Measurements from ENCODE around the gene CDHR5. TPM values are rescaled to one million over a fixed set of nuclear protein-coding genes. Genes with fewer than 3 reads are reported as not detected.

CDHR5 gene, protein sequence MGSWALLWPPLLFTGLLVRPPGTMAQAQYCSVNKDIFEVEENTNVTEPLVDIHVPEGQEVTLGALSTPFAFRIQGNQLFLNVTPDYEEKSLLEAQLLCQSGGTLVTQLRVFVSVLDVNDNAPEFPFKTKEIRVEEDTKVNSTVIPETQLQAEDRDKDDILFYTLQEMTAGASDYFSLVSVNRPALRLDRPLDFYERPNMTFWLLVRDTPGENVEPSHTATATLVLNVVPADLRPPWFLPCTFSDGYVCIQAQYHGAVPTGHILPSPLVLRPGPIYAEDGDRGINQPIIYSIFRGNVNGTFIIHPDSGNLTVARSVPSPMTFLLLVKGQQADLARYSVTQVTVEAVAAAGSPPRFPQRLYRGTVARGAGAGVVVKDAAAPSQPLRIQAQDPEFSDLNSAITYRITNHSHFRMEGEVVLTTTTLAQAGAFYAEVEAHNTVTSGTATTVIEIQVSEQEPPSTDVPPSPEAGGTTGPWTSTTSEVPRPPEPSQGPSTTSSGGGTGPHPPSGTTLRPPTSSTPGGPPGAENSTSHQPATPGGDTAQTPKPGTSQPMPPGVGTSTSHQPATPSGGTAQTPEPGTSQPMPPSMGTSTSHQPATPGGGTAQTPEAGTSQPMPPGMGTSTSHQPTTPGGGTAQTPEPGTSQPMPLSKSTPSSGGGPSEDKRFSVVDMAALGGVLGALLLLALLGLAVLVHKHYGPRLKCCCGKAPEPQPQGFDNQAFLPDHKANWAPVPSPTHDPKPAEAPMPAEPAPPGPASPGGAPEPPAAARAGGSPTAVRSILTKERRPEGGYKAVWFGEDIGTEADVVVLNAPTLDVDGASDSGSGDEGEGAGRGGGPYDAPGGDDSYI
- not detected in 2 replicates for total RNA-seq

DNA sequence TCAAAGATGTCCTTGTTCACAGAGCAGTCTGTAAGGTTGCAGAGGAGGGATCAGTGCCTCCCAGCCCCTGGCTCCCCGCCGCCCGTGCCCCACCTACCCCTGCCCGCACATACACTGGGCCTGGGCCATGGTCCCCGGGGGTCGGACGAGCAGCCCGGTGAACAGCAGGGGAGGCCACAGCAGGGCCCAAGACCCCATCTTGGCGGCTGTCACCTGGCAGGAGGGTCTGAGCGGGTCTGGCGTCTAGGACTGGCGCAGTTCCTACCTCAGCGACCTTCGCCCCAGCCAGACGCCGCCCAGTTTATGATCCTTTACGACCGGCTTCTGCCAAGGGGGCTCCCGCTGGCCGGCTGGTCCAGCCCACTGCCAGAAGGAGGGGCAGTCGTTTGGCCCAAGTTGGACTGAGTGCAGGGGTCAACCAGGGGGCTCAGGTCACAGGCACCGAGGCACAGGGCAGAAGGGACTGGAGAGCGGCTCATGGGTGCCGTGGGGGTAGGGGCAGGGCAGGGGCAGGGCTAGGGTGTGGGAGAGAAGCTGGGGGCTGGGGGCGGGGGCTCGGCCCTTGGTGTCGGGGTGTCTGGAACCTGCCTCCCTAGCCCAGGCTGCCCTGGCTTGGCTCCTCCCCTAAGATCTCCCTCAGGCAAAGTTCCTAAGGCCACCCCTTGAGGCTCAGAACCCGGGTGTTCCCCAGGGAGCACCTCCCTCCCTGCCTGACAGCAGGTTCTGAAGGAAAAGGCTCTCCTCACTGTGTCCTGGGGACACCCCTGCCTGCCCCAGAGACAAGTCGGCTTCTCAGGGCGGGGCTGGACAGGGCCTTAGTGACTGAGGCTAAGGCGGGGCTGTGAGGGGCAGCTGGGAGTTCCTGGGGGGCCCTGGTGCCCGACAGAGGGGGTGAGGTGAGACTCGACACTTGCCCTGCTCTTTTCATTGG is at the start of gene CDHR5:
Gene CDHR5 (minus strand): TSS at position 251 of the 931 bp plus-strand sequence. CDS start 53 bp downstream, at position 198.

DNA sequence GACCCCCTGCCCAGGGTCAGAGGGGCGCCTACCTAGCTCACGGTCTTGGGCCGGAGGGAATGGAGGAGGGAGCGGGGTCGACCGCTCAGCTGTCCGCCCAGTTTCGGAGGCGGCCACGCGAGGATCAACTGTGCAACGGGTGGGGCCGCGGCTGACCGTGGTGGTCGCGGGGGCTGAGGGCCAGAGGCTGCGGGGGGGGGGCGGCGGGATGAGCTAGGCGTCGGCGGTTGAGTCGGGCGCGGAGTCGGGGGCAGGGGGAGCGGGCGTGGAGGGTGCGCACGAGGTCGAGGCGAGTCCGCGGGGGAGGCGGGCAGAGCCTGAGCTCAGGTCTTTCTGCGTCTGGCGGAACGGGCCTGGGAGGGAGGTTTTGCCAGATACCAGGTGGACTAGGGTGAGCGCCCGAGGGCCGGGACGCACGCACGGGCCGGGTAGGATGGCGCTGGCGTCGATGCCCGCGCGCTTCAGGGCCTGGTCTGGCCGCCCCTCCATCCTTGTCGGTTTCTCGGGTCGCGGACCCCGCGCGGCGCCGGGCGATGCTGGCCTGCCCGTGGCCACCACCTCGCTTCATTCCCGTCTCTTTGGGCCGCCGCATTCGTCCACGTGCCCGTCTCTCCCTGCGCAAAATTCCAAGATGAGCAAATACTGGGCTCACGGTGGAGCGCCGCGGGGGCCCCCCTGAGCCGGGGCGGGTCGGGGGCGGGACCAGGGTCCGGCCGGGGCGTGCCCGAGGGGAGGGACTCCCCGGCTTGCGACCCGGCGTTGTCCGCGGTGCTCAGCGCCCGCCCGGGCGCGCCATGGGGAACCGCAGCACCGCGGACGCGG is 12.0 kb upstream of the CDHR5 start, which contains the start of gene DRD4:
Gene DRD4 (plus strand): TSS at position 759 of the 822 bp plus-strand sequence. CDS start 36 bp downstream, at position 795.

DNA sequence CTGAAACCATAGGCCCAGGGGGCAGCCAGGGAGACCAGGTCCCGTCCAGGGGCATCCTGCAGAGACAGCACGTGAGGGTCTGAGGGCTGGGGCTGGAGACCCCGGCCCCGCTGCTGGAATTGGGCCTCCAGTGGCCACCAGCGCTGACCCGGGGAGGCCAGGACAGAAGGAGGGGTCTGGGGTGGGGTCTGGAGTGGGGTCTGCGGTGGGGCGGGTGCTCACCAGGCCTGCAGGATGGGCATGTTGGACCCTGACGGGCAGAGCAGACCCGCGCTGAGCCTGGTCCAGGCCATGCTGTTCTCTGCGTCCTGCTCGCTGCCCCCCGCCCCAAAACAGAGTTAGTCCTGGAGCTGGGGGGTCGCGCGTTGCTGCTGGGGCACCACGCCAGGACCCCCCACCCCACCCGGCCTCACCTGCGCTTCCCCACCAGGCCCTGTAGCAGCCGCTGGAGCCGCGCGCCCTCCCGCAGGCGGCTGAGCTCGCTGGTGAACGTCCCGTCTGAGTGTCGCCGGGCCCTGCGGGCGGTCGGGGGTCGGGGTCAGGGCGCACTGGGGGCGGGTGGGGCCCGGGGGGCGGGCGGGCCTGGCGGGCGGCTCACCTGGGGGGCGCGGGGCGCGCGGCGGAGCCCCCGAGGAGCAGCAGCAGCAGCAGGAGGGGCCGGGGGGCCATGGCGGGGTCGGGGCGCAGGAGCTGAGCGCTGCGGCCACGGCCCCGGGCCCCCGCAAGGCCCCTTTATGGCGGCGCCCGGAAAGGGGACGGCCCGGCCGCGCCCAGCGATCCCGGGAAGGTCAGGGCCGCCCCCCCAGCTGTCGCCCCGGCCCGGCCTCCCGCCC is 1.9 kb upstream of the CDHR5 start, which contains the start of gene SCT:
Gene SCT (minus strand): TSS at position 707 of the 833 bp plus-strand sequence. CDS start 38 bp downstream, at position 669.

DNA sequence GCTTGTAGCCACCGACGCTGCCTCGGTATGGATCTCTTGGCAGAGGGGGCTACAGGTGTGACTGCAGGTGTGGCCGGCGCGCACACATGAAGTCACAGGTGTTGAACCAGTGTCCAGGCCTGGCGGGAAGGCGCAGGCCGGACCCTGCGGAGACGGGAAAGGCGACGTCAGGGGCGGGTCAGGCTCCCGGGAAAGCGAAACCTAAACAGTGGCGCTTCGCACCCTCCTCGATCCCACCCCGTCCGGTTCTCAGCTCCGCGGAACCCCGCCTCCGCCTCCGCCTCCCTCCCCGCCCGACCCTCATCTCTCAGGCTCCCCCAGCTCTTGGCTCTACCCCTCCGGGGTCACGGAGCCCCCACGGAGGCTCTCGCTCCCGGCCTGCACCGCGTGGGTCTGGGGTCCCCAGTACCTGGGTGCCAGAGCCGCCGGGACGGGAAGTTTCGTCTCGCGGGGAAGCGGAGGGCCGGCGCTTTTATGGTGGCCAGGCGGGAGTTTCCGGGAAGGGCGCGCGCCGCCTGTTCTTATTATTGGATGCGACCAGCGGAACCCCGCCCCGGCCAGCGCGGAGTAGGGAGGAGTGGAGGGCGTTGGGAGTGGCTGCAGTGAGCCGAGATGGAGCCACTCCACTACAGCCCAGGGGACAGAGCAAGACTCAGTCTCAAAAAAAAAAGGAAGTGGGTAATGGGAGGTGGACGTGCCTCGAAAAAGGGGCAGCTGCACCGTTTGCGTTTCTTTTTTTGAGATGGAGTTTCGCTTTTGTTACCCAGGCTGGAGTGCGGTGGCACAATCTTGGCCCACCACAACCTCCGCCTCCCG is 9.0 kb downstream of the CDHR5 start, which contains the start of gene IRF7:
Gene IRF7 (minus strand): TSS at position 447 of the 816 bp plus-strand sequence. CDS start 586 bp downstream, outside the sequence.

DNA sequence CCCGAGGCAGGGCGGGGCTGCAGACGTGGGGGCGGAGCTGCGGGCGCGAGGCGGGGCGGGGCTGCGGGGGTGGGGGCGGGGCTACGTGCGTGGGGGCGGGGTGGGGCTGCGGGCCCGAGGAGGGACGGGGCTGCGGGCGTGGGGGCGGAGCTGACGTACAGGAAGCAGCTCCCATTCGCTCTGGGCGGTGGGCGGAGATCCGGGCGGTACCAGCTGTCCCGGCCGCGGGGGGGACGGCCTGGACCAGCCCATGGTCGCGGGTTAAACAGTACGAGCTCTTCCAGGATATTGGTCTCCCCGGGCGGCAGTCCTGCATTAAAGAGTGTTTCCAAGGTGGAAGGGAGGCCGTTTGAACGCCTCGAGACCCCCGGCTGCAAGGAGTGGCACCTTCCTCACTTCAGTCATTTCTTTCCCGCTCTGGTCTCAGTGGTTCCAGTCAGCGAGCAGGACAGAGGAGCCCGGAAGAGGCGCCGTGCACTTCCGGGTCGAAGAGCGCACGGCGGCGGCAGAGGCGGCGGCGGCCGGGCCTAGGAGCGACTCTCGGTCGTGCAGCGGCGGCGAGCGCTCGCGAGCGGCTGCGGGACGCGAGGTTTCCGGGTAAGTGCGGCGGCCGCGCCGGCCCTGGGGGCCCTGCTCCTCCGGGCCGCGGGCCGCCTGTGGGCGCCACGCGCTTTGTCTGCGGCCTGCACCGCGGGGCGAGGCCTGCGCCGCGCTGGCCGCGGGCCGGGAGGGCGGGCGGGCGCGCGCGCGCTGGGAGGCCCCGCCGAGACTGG is 48.6 kb downstream of the CDHR5 start, which contains the start of gene PHRF1:
Gene PHRF1 (plus strand): TSS at position 475 of the 773 bp plus-strand sequence. CDS start 5,043 bp downstream, outside the sequence.

Small RNA genes lying within 50 kb of the gene (small RNA-seq; reads per million reads assigned to genes)
- gene MIR210, result 40.0 reads per million, percentile 97 among the genes with 10 or more reads in this experiment

Other genes starting within 250 kb of the CDHR5 start
- 0.07 and 0.13 TPM in 2 replicates for gene PKP3, start 230.7 kb downstream of the CDHR5 start, total RNA-seq
- gene SIGIRR, start 210.0 kb downstream of the CDHR5 start, total RNA-seq, result 27.9 and 32.9 TPM in 2 replicates
- gene ANO9, start 182.9 kb downstream of the CDHR5 start, total RNA-seq, result under 0.01 TPM in 1 of 2 replicates, not detected in the other
- gene PTDSS2, start 174.7 kb downstream of the CDHR5 start, total RNA-seq, result 31.0 and 35.1 TPM in 2 replicates
- 127 and 179 TPM in 2 replicates for gene RNH1, start 117.7 kb downstream of the CDHR5 start, total RNA-seq
- gene HRAS, start 89.4 kb downstream of the CDHR5 start, total RNA-seq, result 50.8 and 71.9 TPM in 2 replicates
- gene LRRC56, start 87.4 kb downstream of the CDHR5 start, total RNA-seq, result 0.36 and 0.40 TPM in 2 replicates
- 0.53 and 0.57 TPM in 2 replicates for gene LMNTD2, start 64.2 kb downstream of the CDHR5 start, total RNA-seq
- 8.4 and 10.7 TPM in 2 replicates for gene RASSF7, start 64.0 kb downstream of the CDHR5 start, total RNA-seq
- gene PHRF1, start 48.5 kb downstream of the CDHR5 start, total RNA-seq, result 34.2 and 37.8 TPM in 2 replicates
- gene IRF7, start 9.0 kb downstream of the CDHR5 start, total RNA-seq, result 7.1 and 9.7 TPM in 2 replicates
- not detected in 2 replicates for gene SCT, start 2.2 kb upstream of the CDHR5 start, total RNA-seq
- gene DRD4, start 12.3 kb upstream of the CDHR5 start, total RNA-seq, result not detected in 2 replicates
- gene DEAF1, start 70.3 kb upstream of the CDHR5 start, total RNA-seq, result 41.0 and 42.6 TPM in 2 replicates
- gene TMEM80, start 70.9 kb upstream of the CDHR5 start, total RNA-seq, result 10.8 and 13.1 TPM in 2 replicates
- gene EPS8L2, start 81.3 kb upstream of the CDHR5 start, total RNA-seq, result 2.7 and 2.9 TPM in 2 replicates
- gene TALDO1, start 122.5 kb upstream of the CDHR5 start, total RNA-seq, result 243 and 266 TPM in 2 replicates
- 38.7 and 52.0 TPM in 2 replicates for gene GATD1, start 152.5 kb upstream of the CDHR5 start, total RNA-seq
- gene CEND1, start 165.1 kb upstream of the CDHR5 start, total RNA-seq, result 0.53 and 1.4 TPM in 2 replicates
- 11.6 and 13.6 TPM in 2 replicates for gene SLC25A22, start 173.3 kb upstream of the CDHR5 start, total RNA-seq
- 11.1 and 11.3 TPM in 2 replicates for gene PIDD1, start 180.3 kb upstream of the CDHR5 start, total RNA-seq
- 212 and 248 TPM in 2 replicates for gene RPLP2, start 185.0 kb upstream of the CDHR5 start, total RNA-seq
- 27.0 and 34.1 TPM in 2 replicates for gene PNPLA2, start 194.0 kb upstream of the CDHR5 start, total RNA-seq
- 4.1 and 5.6 TPM in 2 replicates for gene CRACR2B, start 203.0 kb upstream of the CDHR5 start, total RNA-seq
- 285 and 314 TPM in 2 replicates for gene CD151, start 208.0 kb upstream of the CDHR5 start, total RNA-seq
- gene POLR2L, start 217.6 kb upstream of the CDHR5 start, total RNA-seq, result 99.7 and 114 TPM in 2 replicates
- gene TSPAN4, start 217.9 kb upstream of the CDHR5 start, total RNA-seq, result 84.0 and 93.8 TPM in 2 replicates